Calu3 (cell line): ENCODE data around the gene SPIRE2. TPM values are rescaled to one million over a fixed set of nuclear protein-coding genes. Genes with fewer than 3 reads are reported as not detected.
A peak's percentile ranks its signal among the peaks of the same experiment; 100 is the strongest.

Source experiments
- BruUV-seq: library from RNA; stranded (reverse); fragments of 400-500 nt; replicated peaks from 2 replicates; lab custom pipeline; 2021; lab: Mats Ljungman, UMichigan
- CTCF ChIA-PET: fragments of 300-600 bp; sonication (Branson Sonifier 250); formaldehyde crosslinking; loops from one replicate; lab custom pipeline; 2022; ENCODE audit warnings: antibody characterized with exemption; lab: Charles Lee
- DNase-seq: peaks from one replicate; pipeline ENCODE4 v3.0.0; 2022
- H3K27ac Mint-ChIP-seq: one replicate; pipeline ENCODE4 v1.8.0; 2022; ENCODE audit warnings: mixed read lengths; ENCODE audit not compliant: unreplicated experiment
- H3K27me3 Mint-ChIP-seq: one replicate; pipeline ENCODE4 v1.8.0; 2022; ENCODE audit warnings: mixed read lengths; ENCODE audit not compliant: unreplicated experiment
- H3K36me3 Mint-ChIP-seq: one replicate; pipeline ENCODE4 v1.8.0; 2022; ENCODE audit warnings: mild to moderate bottlenecking, moderate library complexity, mixed read lengths; ENCODE audit not compliant: insufficient read depth, unreplicated experiment
- H3K4me1 Mint-ChIP-seq: one replicate; pipeline ENCODE4 v1.8.0; 2022; ENCODE audit warnings: mild to moderate bottlenecking, low read depth, mixed read lengths; ENCODE audit not compliant: unreplicated experiment
- H3K4me3 Mint-ChIP-seq: one replicate; pipeline ENCODE4 v1.8.0; 2022; ENCODE audit warnings: mild to moderate bottlenecking, low read depth, moderate library complexity, mixed read lengths; ENCODE audit not compliant: unreplicated experiment
- H3K9me3 Mint-ChIP-seq: one replicate; pipeline ENCODE4 v1.8.0; 2022; ENCODE audit warnings: low read depth, mixed read lengths; ENCODE audit not compliant: unreplicated experiment
- CTCF ChIP-seq: fragments of 200-600 bp; IDR thresholded peaks from one replicate; pipeline ENCODE4 v1.8.0; 2022; ENCODE audit warnings: antibody characterized with exemption; ENCODE audit not compliant: unreplicated experiment
- intact Hi-C: fragments of 100-400 bp; cut with micrococcal nuclease; formaldehyde crosslinking; loops from one replicate; pipeline ENCODE4 v1.10.0; 2022; ENCODE audit not compliant: unreplicated experiment
- total RNA-seq: library from RNA; stranded (reverse); gene quantifications from 2 replicates; pipeline ENCODE4 v1.2.3, GENCODE V29; 2022

The SPIRE2 gene
- total RNA-seq, 1 experiment from 2014 or later, result 46.3 TPM

- H3K27ac Mint-ChIP-seq, result peak overlapping the region; percentile 66
- CTCF ChIA-PET, result interaction anchor here (0.8 to 1.4 kb wide), 6 partner anchors 7 to 24 kb away, joined by 3 to 11 read pairs (median 4); partner anchors contain the start of genes FANCA and SPIRE2
- H3K4me3 Mint-ChIP-seq, result peak overlapping the region; percentile 54
- no peaks in the 10 kb centered on the region for H3K27me3 Mint-ChIP-seq
- intact Hi-C loops, result no loop called here
- H3K9me3 Mint-ChIP-seq, result no peaks in the 10 kb centered on the region
- no peak for DNase-seq
- peaks cover 20% of the 10 kb centered on the region for H3K4me1 Mint-ChIP-seq
- H3K36me3 Mint-ChIP-seq, result peaks cover 60% of the 10 kb centered on the region
- TSS peak; percentile 37 for BruUV-seq
- no peak for TF ChIP-seq CTCF
Measured at GRCh38 chr16:89837014-89837546, 8.8 kb downstream of the SPIRE2 start.

- Mint-ChIP-seq H3K27ac (no peak overlapping the region), H3K9me3 (no peaks in the 10 kb centered on the region)
- TF ChIP-seq CTCF, result no peak
Measured at GRCh38 chr16:89841275-89841674, 13.0 kb downstream of the SPIRE2 start.

GRCh38 chr16:89842471-89843408 is 14.5 kb downstream of the SPIRE2 start:
- H3K27ac Mint-ChIP-seq, result no peak overlapping the region
- no peak overlapping the region for H3K4me3 Mint-ChIP-seq
- H3K4me1 Mint-ChIP-seq, result peaks cover 8% of the 10 kb centered on the region
- DNase-seq, result no peak
- CTCF ChIA-PET, result interaction anchor here (1.4 kb wide), 1 partner anchor 9 kb away, joined by 6 read pairs; no protein-coding TSS in a partner anchor
- intact Hi-C loops, result no loop called here
- no peak for TF ChIP-seq CTCF
- no TSS peak for BruUV-seq
- H3K36me3 Mint-ChIP-seq, result peaks cover 35% of the 10 kb centered on the region
- H3K9me3 Mint-ChIP-seq, result no peaks in the 10 kb centered on the region
- H3K27me3 Mint-ChIP-seq, result no peaks in the 10 kb centered on the region

More at GRCh38 chr16:89841275-89841674, 13.0 kb downstream of the SPIRE2 start:
- no peak for DNase-seq
- no peaks in the 10 kb centered on the region for H3K27me3 Mint-ChIP-seq
- H3K36me3 Mint-ChIP-seq, result peaks cover 38% of the 10 kb centered on the region
- peaks cover 8% of the 10 kb centered on the region for H3K4me1 Mint-ChIP-seq
- no TSS peak for BruUV-seq
- intact Hi-C loops, result no loop called here
- H3K4me3 Mint-ChIP-seq, result no peak overlapping the region
- CTCF ChIA-PET, result no interaction called here

- Mint-ChIP-seq H3K4me3 (no peak overlapping the region), H3K27me3 (no peaks in the 10 kb centered on the region), H3K4me1 (peaks cover 8% of the 10 kb centered on the region), H3K9me3 (no peaks in the 10 kb centered on the region), H3K36me3 (peaks cover 34% of the 10 kb centered on the region), H3K27ac (no peak overlapping the region)
- DNase-seq, result no peak
- intact Hi-C loops, result no loop called here
- CTCF ChIA-PET, result interaction anchor here (1.4 kb wide), 1 partner anchor 10 kb away, joined by 6 read pairs; no protein-coding TSS in a partner anchor
- no TSS peak for BruUV-seq
- TF ChIP-seq CTCF, result no peak
Measured at GRCh38 chr16:89843409-89844350, 15.4 kb downstream of the SPIRE2 start.
